Peyer's patch (tissue), 4 donors: Measurements from ENCODE around the gene RAB40C. TPM values are rescaled to one million over a fixed set of nuclear protein-coding genes. Genes with fewer than 3 reads are reported as not detected.
"Not testable (repeated sequence)": the region's sequence is repeated elsewhere in the genome, so short reads cannot be mapped to it uniquely, and the experiment has no call there.

Experiments
- DNase-seq, 3 donors: peaks; one replicate each; pipeline ENCODE4 v3.0.0-alpha.2; 2017 to 2019
- H3K27ac ChIP-seq, 4 donors: fragments of 200-600 bp; sonication (generic); one replicate each; pipeline ENCODE4 v1.5.1; 2016 to 2019
- H3K27me3 ChIP-seq, 2 donors: fragments of 200-600 bp; sonication (generic); one replicate each; pipeline ENCODE4 v1.5.1; 2019
- H3K36me3 ChIP-seq, 3 donors: fragments of 200-600 bp; sonication (generic); one replicate each; pipeline ENCODE4 v1.5.1; 2016 to 2019
- H3K4me1 ChIP-seq, 4 donors: fragments of 200-600 bp; sonication (generic); one replicate each; pipeline ENCODE4 v1.5.1; 2016 to 2019
- H3K4me3 ChIP-seq, 4 donors: fragments of 200-600 bp; sonication (generic); 1 replicate in 3 of 4; 2 replicates in 1 of 4; pipeline ENCODE4 v1.5.1; 2016 to 2019; ENCODE audit warnings: mild to moderate bottlenecking in 1 of 4
- H3K9me3 ChIP-seq, 4 donors: fragments of 200-600 bp; sonication (generic); one replicate each; pipeline ENCODE4 v1.5.1; 2016 to 2019; ENCODE audit warnings: mild to moderate bottlenecking in 1 of 4
- CTCF ChIP-seq, 6 experiments: fragments of 450-650 bp in 4 of 6; fragments of 200-600 bp in 2 of 6; sonication (generic) in 1 of 6; IDR thresholded peaks; one replicate each; pipeline ENCODE4 v1.5.1; 2017 to 2019; ENCODE audit warnings: antibody characterized with exemption in 6 of 6, mild to moderate bottlenecking in 3 of 6, moderate library complexity in 1 of 6
- POLR2A ChIP-seq, 2 donors: fragments of 450-650 bp; IDR thresholded peaks; one replicate each; pipeline ENCODE4 v1.5.1; 2017; ENCODE audit warnings: antibody characterized with exemption in 2 of 2, mild to moderate bottlenecking in 2 of 2, moderate library complexity in 2 of 2
- total RNA-seq, 4 donors: library from RNA; depleted of rRNA; stranded (reverse); fragments of >200 nt; gene quantifications; one replicate each; pipeline ENCODE4 v1.1.0, GENCODE V29; 2016

Gene RAB40C
- total RNA-seq, 4 donors from 2014 or later, result 27.2 to 83.6 (median 62.7) TPM

GRCh38 chr16:596736-597060, 6.8 kb downstream of the RAB40C start:
- TF ChIP-seq POLR2A (IDR thresholded peaks at IDR 0.05), result no peak
- TF ChIP-seq CTCF (IDR thresholded peaks at IDR 0.05), result no peak
- H3K27me3 ChIP-seq, result no peaks in the 10 kb centered on the region
- peaks cover 5 to 34% (median 10%) of the 10 kb centered on the region in 4 donors for H3K4me1 ChIP-seq
- peaks cover 0 to 27% (median 0%) of the 10 kb centered on the region in 3 donors for H3K36me3 ChIP-seq
- no peak overlapping the region for H3K4me3 ChIP-seq
- no peaks in the 10 kb centered on the region for H3K9me3 ChIP-seq
- H3K27ac ChIP-seq, result no peak overlapping the region
- DNase-seq, result no peak

- not testable (repeated sequence) for H3K27ac ChIP-seq, DNase-seq, H3K9me3 ChIP-seq, H3K27me3 ChIP-seq, H3K4me3 ChIP-seq
- peaks cover 0 to 27% (median 0%) of the 10 kb centered on the region in 3 donors for H3K36me3 ChIP-seq
- peaks cover 0 to 24% (median 3%) of the 10 kb centered on the region in 4 donors for H3K4me1 ChIP-seq
These were observed 7.8 kb downstream of the RAB40C start for GRCh38 chr16:597655-598054.

GRCh38 chr16:598823-599739, 9.2 kb downstream of the RAB40C start:
- no peak for DNase-seq

GRCh38 chr16:600781-601180, 10.9 kb downstream of the RAB40C start:
- peak in 3 of 6 experiments; percentile 16 to 25 (median 18) for TF ChIP-seq CTCF (IDR thresholded peaks at IDR 0.05)
- no peak for TF ChIP-seq POLR2A (IDR thresholded peaks at IDR 0.05)
- peaks cover 0 to 27% (median 0%) of the 10 kb centered on the region in 3 donors for H3K36me3 ChIP-seq

More at GRCh38 chr16:598823-599739, 9.2 kb downstream of the RAB40C start:
- H3K9me3 ChIP-seq, result no peaks in the 10 kb centered on the region
- TF ChIP-seq CTCF (IDR thresholded peaks at IDR 0.05) (no peak), POLR2A (IDR thresholded peaks at IDR 0.05) (no peak)
- H3K27ac ChIP-seq, result no peak overlapping the region
- no peaks in the 10 kb centered on the region for H3K27me3 ChIP-seq
- no peak overlapping the region for H3K4me3 ChIP-seq
- H3K36me3 ChIP-seq, result peaks cover 0 to 27% (median 0%) of the 10 kb centered on the region in 3 donors
- peaks cover 0 to 14% (median 0%) of the 10 kb centered on the region in 4 donors for H3K4me1 ChIP-seq

GRCh38 chr16:603933-604332, 14.1 kb downstream of the RAB40C start:
- Histone ChIP-seq H3K27ac (no peak overlapping the region), H3K36me3 (peaks cover 0 to 11% (median 0%) of the 10 kb centered on the region in 3 donors), H3K9me3 (no peaks in the 10 kb centered on the region), H3K27me3 (no peaks in the 10 kb centered on the region), H3K4me3 (no peak overlapping the region), H3K4me1 (no peaks in the 10 kb centered on the region)
- TF ChIP-seq POLR2A (IDR thresholded peaks at IDR 0.05) (no peak), CTCF (IDR thresholded peaks at IDR 0.05) (no peak)
- DNase-seq, result no peak

More at GRCh38 chr16:600781-601180, 10.9 kb downstream of the RAB40C start:
- Histone ChIP-seq H3K9me3 (no peaks in the 10 kb centered on the region), H3K27me3 (no peaks in the 10 kb centered on the region), H3K4me1 (no peaks in the 10 kb centered on the region), H3K27ac (no peak overlapping the region), H3K4me3 (no peak overlapping the region)
- no peak for DNase-seq

GRCh38 chr16:606656-607307, 16.9 kb downstream of the RAB40C start:
- no peak for DNase-seq
- TF ChIP-seq POLR2A (IDR thresholded peaks at IDR 0.05) (no peak), CTCF (IDR thresholded peaks at IDR 0.05) (no peak)
- Histone ChIP-seq H3K4me3 (no peak overlapping the region), H3K4me1 (peaks cover 0 to 11% (median 2%) of the 10 kb centered on the region in 4 donors), H3K36me3 (no peaks in the 10 kb centered on the region), H3K9me3 (no peaks in the 10 kb centered on the region), H3K27me3 (no peaks in the 10 kb centered on the region), H3K27ac (no peak overlapping the region)
